Measurements from ENCODE around the gene KCNMA1.

Gene KCNMA1

DNA sequence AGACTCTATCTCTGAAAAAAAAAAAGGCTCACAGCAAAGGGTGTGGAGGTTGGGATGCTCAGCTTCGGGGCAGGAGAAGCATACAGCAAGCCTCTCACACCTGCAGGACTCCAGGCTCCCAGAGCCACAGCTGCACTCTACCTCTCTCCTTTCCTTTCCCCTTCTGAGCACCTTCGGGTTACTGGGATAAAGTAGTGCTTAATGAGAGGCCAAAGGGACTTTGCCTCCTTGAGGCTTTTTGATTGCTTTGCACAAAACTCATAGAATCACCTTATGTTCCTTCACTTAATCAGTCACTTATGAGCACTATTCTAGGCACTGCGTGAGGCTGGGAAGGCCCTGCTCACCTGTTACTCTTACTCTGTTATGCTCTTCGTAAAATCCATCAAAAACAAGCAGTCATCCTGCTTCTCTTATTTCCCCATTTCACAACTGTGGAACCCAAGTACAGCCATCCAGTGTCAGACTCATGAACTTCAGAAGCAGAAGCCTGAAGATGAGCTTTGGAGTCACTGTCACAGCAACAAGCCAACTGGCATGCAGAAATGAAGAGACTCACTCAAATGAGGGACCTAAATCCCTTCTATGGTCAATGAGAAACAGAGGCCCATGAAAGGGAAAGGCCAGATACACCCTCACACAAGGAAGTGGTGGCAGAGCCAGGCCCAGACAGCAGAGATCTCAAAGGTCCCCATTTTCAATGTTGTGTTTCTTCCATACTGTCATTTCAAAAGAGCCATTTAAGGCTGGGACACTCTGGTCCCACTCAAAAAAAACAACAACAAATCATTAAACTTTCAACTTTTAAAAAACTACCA is 205.4 kb downstream of the KCNMA1 start:
- H3K4me3 ChIP-seq (ENCODE audit: low read depth, low read length), result no peak overlapping the region
- H3K79me2 ChIP-seq, result no peaks in the 10 kb centered on the region
- TF ChIP-seq, protein P1, sequence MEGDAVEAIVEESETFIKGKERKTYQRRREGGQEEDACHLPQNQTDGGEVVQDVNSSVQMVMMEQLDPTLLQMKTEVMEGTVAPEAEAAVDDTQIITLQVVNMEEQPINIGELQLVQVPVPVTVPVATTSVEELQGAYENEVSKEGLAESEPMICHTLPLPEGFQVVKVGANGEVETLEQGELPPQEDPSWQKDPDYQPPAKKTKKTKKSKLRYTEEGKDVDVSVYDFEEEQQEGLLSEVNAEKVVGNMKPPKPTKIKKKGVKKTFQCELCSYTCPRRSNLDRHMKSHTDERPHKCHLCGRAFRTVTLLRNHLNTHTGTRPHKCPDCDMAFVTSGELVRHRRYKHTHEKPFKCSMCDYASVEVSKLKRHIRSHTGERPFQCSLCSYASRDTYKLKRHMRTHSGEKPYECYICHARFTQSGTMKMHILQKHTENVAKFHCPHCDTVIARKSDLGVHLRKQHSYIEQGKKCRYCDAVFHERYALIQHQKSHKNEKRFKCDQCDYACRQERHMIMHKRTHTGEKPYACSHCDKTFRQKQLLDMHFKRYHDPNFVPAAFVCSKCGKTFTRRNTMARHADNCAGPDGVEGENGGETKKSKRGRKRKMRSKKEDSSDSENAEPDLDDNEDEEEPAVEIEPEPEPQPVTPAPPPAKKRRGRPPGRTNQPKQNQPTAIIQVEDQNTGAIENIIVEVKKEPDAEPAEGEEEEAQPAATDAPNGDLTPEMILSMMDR (IDR thresholded peaks at IDR 0.05), result no peak
- H3K36me3 ChIP-seq (ENCODE audit: control insufficient read depth, insufficient read depth, low read length), result no peaks in the 10 kb centered on the region
- H3K9me3 ChIP-seq (ENCODE audit: control insufficient read depth, low read length), result no peaks in the 10 kb centered on the region
- no peaks in the 10 kb centered on the region for H3K4me1 ChIP-seq
- H3K4me2 ChIP-seq (ENCODE audit: low read length), result no peak overlapping the region
- no peak overlapping the region for H3K27ac ChIP-seq
- H3K9ac ChIP-seq, result no peak overlapping the region
- no peaks in the 10 kb centered on the region for H3K27me3 ChIP-seq (ENCODE audit: control insufficient read depth, insufficient read depth, low read length)
- no peak overlapping the region for H2AFZ ChIP-seq

DNA sequence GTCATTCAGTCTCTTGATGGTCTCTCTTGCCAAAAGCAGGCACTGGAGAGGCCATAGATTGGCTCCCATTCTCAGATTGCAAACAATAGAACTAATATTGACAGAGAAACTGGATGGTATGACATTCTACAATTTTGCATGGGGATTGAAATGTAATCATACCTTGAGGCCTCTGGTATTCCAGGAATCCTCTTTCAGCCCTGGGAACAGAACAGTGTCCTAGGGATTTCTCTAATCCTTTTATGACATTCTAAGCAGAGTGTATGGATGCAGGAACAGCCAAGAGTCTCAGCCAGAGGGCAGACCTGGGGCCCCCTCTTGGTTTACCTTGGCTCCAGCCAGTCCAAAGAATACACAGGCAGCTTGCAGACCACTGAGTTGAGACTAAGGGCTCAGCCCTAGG is 206.4 kb downstream of the KCNMA1 start:
- Histone ChIP-seq H3K4me1 (no peaks in the 10 kb centered on the region), H3K9ac (no peak overlapping the region), H3K9me3 (ENCODE audit: control insufficient read depth, low read length) (no peaks in the 10 kb centered on the region), H3K36me3 (ENCODE audit: control insufficient read depth, insufficient read depth, low read length) (no peaks in the 10 kb centered on the region), H2AFZ (no peak overlapping the region), H3K27ac (no peak overlapping the region), H3K4me3 (ENCODE audit: low read depth, low read length) (no peak overlapping the region), H3K79me2 (no peaks in the 10 kb centered on the region), H3K27me3 (ENCODE audit: control insufficient read depth, insufficient read depth, low read length) (no peaks in the 10 kb centered on the region), H3K4me2 (ENCODE audit: low read length) (no peak overlapping the region)
- TF ChIP-seq, protein P1 (IDR thresholded peaks at IDR 0.05), result no peak

DNA sequence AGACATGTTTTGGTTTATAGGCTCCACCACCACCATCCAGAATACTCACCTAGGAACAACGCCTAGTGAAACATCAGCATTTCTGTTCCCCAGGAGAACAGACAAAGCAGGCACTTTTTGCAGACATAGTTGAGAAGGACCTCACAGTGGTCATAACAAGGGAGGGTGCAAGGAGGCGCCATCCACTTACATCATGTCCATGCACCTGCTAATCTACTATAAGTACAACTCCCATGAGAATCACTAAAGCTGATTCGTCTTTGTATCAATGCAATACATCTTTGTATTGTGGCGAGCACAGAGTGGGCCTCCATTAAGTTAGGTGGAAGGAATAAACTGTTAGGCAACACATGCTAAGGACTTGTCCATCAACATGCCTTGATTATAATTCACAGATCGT is 207.1 kb downstream of the KCNMA1 start:
- Histone ChIP-seq H3K9me3 (ENCODE audit: control insufficient read depth, low read length) (no peaks in the 10 kb centered on the region), H3K4me3 (ENCODE audit: low read depth, low read length) (no peak overlapping the region), H3K27me3 (ENCODE audit: control insufficient read depth, insufficient read depth, low read length) (no peaks in the 10 kb centered on the region), H3K36me3 (ENCODE audit: control insufficient read depth, insufficient read depth, low read length) (no peaks in the 10 kb centered on the region), H3K4me1 (no peaks in the 10 kb centered on the region), H3K4me2 (ENCODE audit: low read length) (no peak overlapping the region), H2AFZ (no peak overlapping the region), H3K9ac (no peak overlapping the region), H3K27ac (no peak overlapping the region), H3K79me2 (no peaks in the 10 kb centered on the region)
- TF ChIP-seq, protein P1 (IDR thresholded peaks at IDR 0.05), result no peak

DNA sequence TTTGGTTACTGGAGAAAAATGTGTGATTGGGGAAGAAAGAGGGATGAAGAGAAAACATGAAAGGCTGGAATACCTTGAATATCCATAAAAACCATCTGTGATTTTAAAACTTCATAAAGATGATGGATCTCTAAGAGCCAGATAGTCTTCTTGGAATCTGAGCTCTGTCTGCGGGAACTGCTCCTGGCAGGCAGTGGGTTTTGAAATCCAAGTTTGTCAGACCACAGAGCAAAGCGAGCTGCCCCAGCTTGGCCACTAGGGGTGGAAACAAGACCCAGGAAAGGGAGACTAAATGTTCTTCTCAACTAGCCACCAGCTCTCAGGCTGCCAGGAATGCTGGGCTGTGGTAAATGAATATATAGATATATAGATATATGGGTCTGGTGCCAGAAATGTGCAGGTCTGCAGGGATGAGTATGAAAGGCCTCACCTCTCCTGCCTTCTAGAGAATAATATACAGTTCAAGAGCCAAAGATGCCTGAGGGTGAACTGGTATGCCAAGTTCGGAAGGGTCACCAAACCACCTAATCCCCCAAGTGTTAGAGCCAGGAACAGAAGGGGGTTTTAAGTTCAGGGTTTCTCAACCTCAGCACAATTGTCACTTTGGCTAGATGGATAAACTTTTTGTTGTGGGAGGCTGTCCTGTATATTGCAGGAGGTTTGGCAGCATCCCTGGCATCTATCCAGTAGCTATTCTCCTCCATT is 208.8 kb downstream of the KCNMA1 start:
- Histone ChIP-seq H3K9me3 (ENCODE audit: control insufficient read depth, low read length) (no peaks in the 10 kb centered on the region), H3K79me2 (no peaks in the 10 kb centered on the region), H3K27me3 (ENCODE audit: control insufficient read depth, insufficient read depth, low read length) (no peaks in the 10 kb centered on the region), H3K4me1 (no peaks in the 10 kb centered on the region), H3K4me3 (ENCODE audit: low read depth, low read length) (no peak overlapping the region), H3K36me3 (ENCODE audit: control insufficient read depth, insufficient read depth, low read length) (no peaks in the 10 kb centered on the region), H2AFZ (no peak overlapping the region), H3K4me2 (ENCODE audit: low read length) (no peak overlapping the region), H3K27ac (no peak overlapping the region), H3K9ac (no peak overlapping the region)
- TF ChIP-seq, protein P1 (IDR thresholded peaks at IDR 0.05), result no peak

Data from parathyroid adenoma (tissue), 2 donors.